A673 (cell line): ENCODE measurements around the gene TCEA2. TPM values are rescaled to one million over a fixed set of nuclear protein-coding genes. Genes with fewer than 3 reads are reported as not detected.
"Not testable (repeated sequence)": the region's sequence is repeated elsewhere in the genome, so short reads cannot be mapped to it uniquely, and the experiment has no call there.

Source experiments
- BruUV-seq: library from RNA; stranded (reverse); fragments of 400-500 nt; replicated peaks from 2 replicates; lab custom pipeline; 2021; lab: Mats Ljungman, UMichigan
- CTCF ChIA-PET: fragments of 300-600 bp; sonication (Branson Sonifier 250); formaldehyde crosslinking; loops from one replicate; lab custom pipeline; 2022; ENCODE audit warnings: antibody characterized with exemption; lab: Charles Lee
- POLR2A ChIA-PET: fragments of 300-600 bp; sonication (Branson Sonifier 250); formaldehyde crosslinking; loops from one replicate; lab custom pipeline; 2022; ENCODE audit warnings: antibody characterized with exemption; ENCODE audit not compliant: low non-redundant PET; lab: Charles Lee
- DNase-seq: peaks from one replicate; pipeline ENCODE4 v3.0.0-alpha.2; 2015; ENCODE audit warnings: low spot score
- H3K27ac ChIP-seq: fragments of 200-600 bp; sonication (generic); 2 replicates; pipeline ENCODE4 v1.5.1; 2016; ENCODE audit warnings: mixed run types, low read depth, mild to moderate bottlenecking, mixed read lengths, antibody characterized with exemption, low read length; ENCODE audit not compliant: poor library complexity, severe bottlenecking
- H3K27me3 ChIP-seq: fragments of 200-600 bp; sonication (generic); replicated peaks from 2 replicates; pipeline ENCODE4 v1.6.1; 2017; ENCODE audit warnings: mixed run types, low read depth, mild to moderate bottlenecking, mixed read lengths, antibody characterized with exemption, low read length; ENCODE audit not compliant: insufficient read depth, poor library complexity
- H3K36me3 ChIP-seq: fragments of 200-600 bp; sonication (generic); 2 replicates; pipeline ENCODE4 v1.6.1; 2016; ENCODE audit warnings: mixed run types, mild to moderate bottlenecking, mixed read lengths, antibody characterized with exemption, low read length; ENCODE audit not compliant: insufficient read depth, poor library complexity, severe bottlenecking
- H3K4me1 ChIP-seq: fragments of 200-600 bp; sonication (generic); 2 replicates; pipeline ENCODE4 v1.6.1; 2017; ENCODE audit warnings: mixed run types, mild to moderate bottlenecking, mixed read lengths, antibody characterized with exemption, low read length; ENCODE audit not compliant: insufficient read depth, poor library complexity, severe bottlenecking
- H3K4me3 ChIP-seq: fragments of 200-600 bp; sonication (generic); 2 replicates; pipeline ENCODE4 v1.5.1; 2016; ENCODE audit warnings: low read depth, mixed run types, mild to moderate bottlenecking, mixed read lengths, low read length; ENCODE audit not compliant: poor library complexity, severe bottlenecking
- H3K9me3 ChIP-seq: fragments of 200-600 bp; sonication (generic); 2 replicates; pipeline ENCODE4 v1.6.1; 2016; ENCODE audit warnings: mixed run types, low read depth, mild to moderate bottlenecking, mixed read lengths, antibody characterized with exemption, low read length; ENCODE audit not compliant: poor library complexity, severe bottlenecking
- CTCF ChIP-seq: fragments of 300-800, 200-600 bp; sonication (generic); conservative IDR thresholded peaks from 2 replicates; pipeline ENCODE4 v1.5.1; 2017; ENCODE audit warnings: low read depth, mild to moderate bottlenecking, antibody characterized with exemption, low read length, moderate library complexity, mixed read lengths
- EZH2 ChIP-seq: fragments of 200-600 bp; sonication (generic); IDR thresholded peaks from 2 replicates; pipeline ENCODE4 v1.6.1; 2017; ENCODE audit warnings: borderline replicate concordance, low read depth, mild to moderate bottlenecking, mixed read lengths, antibody characterized with exemption, low read length; ENCODE audit not compliant: poor library complexity, severe bottlenecking
- intact Hi-C: fragments of 100-400 bp; cut with micrococcal nuclease; formaldehyde crosslinking; loops from one replicate; pipeline ENCODE4 v1.10.0; 2022; ENCODE audit not compliant: unreplicated experiment
- total RNA-seq: library from RNA; stranded (reverse); gene quantifications from 2 replicates; pipeline ENCODE4 v1.2.3, GENCODE V29; 2021

Gene TCEA2
- total RNA-seq, 1 experiment from 2014 or later = 35.0 TPM

GRCh38 chr20:64083804-64084684 is 21.0 kb downstream of the TCEA2 start, which contains the start of gene LKAAEAR1:
TSS of gene LKAAEAR1 (minus strand) at chr20:64084398. CDS start at chr20:64084219, 179 bp downstream.
- Histone ChIP-seq H3K4me1 (peaks cover 13% of the 10 kb centered on the region), H3K27me3 (peaks cover 15% of the 10 kb centered on the region), H3K9me3 (no peaks in the 10 kb centered on the region), H3K36me3 (no peaks in the 10 kb centered on the region), H3K27ac (no peak within 1 kb of the TSS), H3K4me3 (peak within 1 kb of the TSS; percentile 53)
- CTCF ChIA-PET = interaction anchor here (0.6 to 1.6 kb wide), 3 partner anchors 48 to 172 kb away, joined by 3 to 6 read pairs (median 5); no protein-coding TSS in a partner anchor
- DNase-seq = no peak
- BruUV-seq = no TSS peak
- POLR2A ChIA-PET = interaction anchor here (0.5 kb wide), 1 partner anchor 24 kb away, joined by 4 read pairs; no protein-coding TSS in a partner anchor
- intact Hi-C loops = loop anchor here (1.0 kb wide), 1 partner anchor 36 kb away; no protein-coding TSS in a partner anchor
- no peak for TF ChIP-seq EZH2
- no peak for TF ChIP-seq CTCF

- H3K27me3 ChIP-seq = peaks cover 15% of the 10 kb centered on the region
- intact Hi-C loops = no loop called here
- BruUV-seq = no TSS peak
- TF ChIP-seq CTCF (no peak), EZH2 (no peak)
- DNase-seq = no peak
- ChIA-PET CTCF (interaction anchor here (0.6 kb wide), 1 partner anchor 171 kb away, joined by 6 read pairs; no protein-coding TSS in a partner anchor), POLR2A (no interaction called here)
- peaks cover 12% of the 10 kb centered on the region for H3K4me1 ChIP-seq
- H3K9me3 ChIP-seq = no peaks in the 10 kb centered on the region
- no peak overlapping the region for H3K4me3 ChIP-seq
- no peaks in the 10 kb centered on the region for H3K36me3 ChIP-seq
- H3K27ac ChIP-seq = no peak overlapping the region
Observed at GRCh38 chr20:64084685-64085152, 21.7 kb downstream of the TCEA2 start.

- no TSS peak for BruUV-seq
- Histone ChIP-seq H3K9me3 (no peaks in the 10 kb centered on the region), H3K4me3 (no peak overlapping the region), H3K36me3 (no peaks in the 10 kb centered on the region), H3K4me1 (peaks cover 12% of the 10 kb centered on the region), H3K27ac (no peak overlapping the region), H3K27me3 (peaks cover 15% of the 10 kb centered on the region)
- POLR2A ChIA-PET = no interaction called here
- intact Hi-C loops = no loop called here
- no peak for DNase-seq
- CTCF ChIA-PET = no interaction called here
- TF ChIP-seq CTCF = no peak
- TF ChIP-seq EZH2 = no peak
Observed at GRCh38 chr20:64086801-64087200, 23.8 kb downstream of the TCEA2 start.

- H3K4me1 ChIP-seq, DNase-seq, CTCF ChIA-PET, H3K4me3 ChIP-seq, H3K9me3 ChIP-seq, intact Hi-C loops, BruUV-seq, H3K27ac ChIP-seq, POLR2A ChIA-PET, H3K36me3 ChIP-seq: not testable (repeated sequence)
- H3K27me3 ChIP-seq = peaks cover 15% of the 10 kb centered on the region
Observed at GRCh38 chr20:64087226-64087825, 24.3 kb downstream of the TCEA2 start.
